CD4-positive, alpha-beta T cell (primary cell): ENCODE data around the gene DUSP22. TPM values are rescaled to one million over a fixed set of nuclear protein-coding genes. Genes with fewer than 3 reads are reported as not detected.

ENCODE experiments used
- ATAC-seq: fragments of 200-7000 bp; cut with Tn5 transposase; one replicate; pipeline ENCODE4 v1.10.0; 2022; ENCODE audit warnings: mild to moderate bottlenecking; ENCODE audit not compliant: poor library complexity
- CTCF ChIA-PET: fragments of 350-600 bp; sonication (Branson Sonifier 250); formaldehyde crosslinking; loops from one replicate; lab custom pipeline; 2021; ENCODE audit warnings: antibody characterized with exemption, inconsistent platforms; lab: Charles Lee
- POLR2A ChIA-PET: fragments of 350-600 bp; sonication (Branson Sonifier 250); formaldehyde crosslinking; loops from one replicate; lab custom pipeline; 2021; ENCODE audit warnings: antibody characterized with exemption, inconsistent platforms; lab: Charles Lee
- DNase-seq, 14 experiments: peaks; one replicate each; pipeline ENCODE4 v3.0.0-alpha.2; 2013 to 2020; ENCODE audit warnings: mixed read lengths in 2 of 14
- H3K27ac ChIP-seq, 2 donors: one replicate each; pipeline versions ENCODE4 v1.5.1 to v1.7.0; 2013; ENCODE audit warnings: low read length in 2 of 2, low read depth in 1 of 2, mild to moderate bottlenecking in 1 of 2
- H3K27me3 ChIP-seq, 2 experiments: 1 replicate in 1 of 2; 2 replicates in 1 of 2; pipeline versions ENCODE4 v1.6.1 to v1.7.0; 2013; ENCODE audit warnings: low read length in 2 of 2, control low read depth in 1 of 2, mild to moderate bottlenecking in 1 of 2, moderate library complexity in 1 of 2; ENCODE audit not compliant: insufficient read depth in 2 of 2, control insufficient read depth in 1 of 2
- H3K36me3 ChIP-seq: one replicate; pipeline ENCODE4 v1.6.1; 2013; ENCODE audit warnings: low read length, control low read depth; ENCODE audit not compliant: insufficient read depth
- H3K4me1 ChIP-seq: one replicate; pipeline ENCODE4 v1.6.1; 2013; ENCODE audit warnings: low read length, control low read depth; ENCODE audit not compliant: insufficient read depth
- H3K4me3 ChIP-seq: one replicate; pipeline ENCODE4 v1.5.1; 2013; ENCODE audit warnings: mild to moderate bottlenecking, low read length, moderate library complexity
- H3K9me3 ChIP-seq, 2 experiments: 1 replicate in 1 of 2; 2 replicates in 1 of 2; pipeline versions ENCODE4 v1.6.1 to v1.7.0; 2013; ENCODE audit warnings: low read length in 2 of 2, mild to moderate bottlenecking in 2 of 2, control low read depth in 1 of 2, moderate library complexity in 1 of 2; ENCODE audit not compliant: control insufficient read depth in 1 of 2, insufficient read depth in 1 of 2
- H3K27ac Mint-ChIP-seq: one replicate; pipeline ENCODE4 v1.8.0; 2020; ENCODE audit warnings: mixed read lengths
- H3K27me3 Mint-ChIP-seq: one replicate; pipeline ENCODE4 v1.8.0; 2021; ENCODE audit warnings: mixed read lengths
- H3K36me3 Mint-ChIP-seq: one replicate; pipeline ENCODE4 v1.8.0; 2021; ENCODE audit warnings: low read depth, mixed read lengths
- H3K4me1 Mint-ChIP-seq: one replicate; pipeline ENCODE4 v1.8.0; 2021; ENCODE audit warnings: low read depth, mixed read lengths
- H3K4me3 Mint-ChIP-seq: one replicate; pipeline ENCODE4 v1.8.0; 2020; ENCODE audit warnings: mild to moderate bottlenecking, mixed read lengths
- H3K9me3 Mint-ChIP-seq: one replicate; pipeline ENCODE4 v1.8.0; 2020; ENCODE audit warnings: mixed read lengths
- intact Hi-C, 2 experiments: fragments of 100-400 bp; cut with DNase I in 1 of 2; cut with micrococcal nuclease in 1 of 2; formaldehyde crosslinking; loops; one replicate each; pipeline versions ENCODE4 v1.15.1 to v1.9.0; 2023 to 2025; cut with DNase I, micrococcal nuclease
- total RNA-seq, 174 experiments: library from RNA in 2 of 174; stranded (reverse) in 2 of 174; gene quantifications; one replicate each; pipeline ENCODE4 v1.2.3 and lab custom pipeline; 2021 to 2026
- TF ChIP-seq, protein P1 (sequence below): fragments of 200-600 bp; IDR thresholded peaks from one replicate; pipeline ENCODE4 v1.8.0; 2022; ENCODE audit warnings: antibody characterized with exemption, mild to moderate bottlenecking

Gene DUSP22
- total RNA-seq, 2 experiments from 2014 or later, result 25.4 to 26.3 TPM

- no peak overlapping the region for H3K27ac Mint-ChIP-seq
- no peaks in the 10 kb centered on the region for H3K27me3 Mint-ChIP-seq
- Histone ChIP-seq H3K9me3 (peaks cover 0 to 33% of the 10 kb centered on the region in 2 experiments), H3K27ac (no peak overlapping the region), H3K27me3 (no peaks in the 10 kb centered on the region), H3K4me1 (peaks cover 4% of the 10 kb centered on the region), H3K36me3 (no peaks in the 10 kb centered on the region), H3K4me3 (no peak overlapping the region)
- peaks cover 23% of the 10 kb centered on the region for H3K36me3 Mint-ChIP-seq
- intact Hi-C loops, result no loop called here
- TF ChIP-seq, protein P1, sequence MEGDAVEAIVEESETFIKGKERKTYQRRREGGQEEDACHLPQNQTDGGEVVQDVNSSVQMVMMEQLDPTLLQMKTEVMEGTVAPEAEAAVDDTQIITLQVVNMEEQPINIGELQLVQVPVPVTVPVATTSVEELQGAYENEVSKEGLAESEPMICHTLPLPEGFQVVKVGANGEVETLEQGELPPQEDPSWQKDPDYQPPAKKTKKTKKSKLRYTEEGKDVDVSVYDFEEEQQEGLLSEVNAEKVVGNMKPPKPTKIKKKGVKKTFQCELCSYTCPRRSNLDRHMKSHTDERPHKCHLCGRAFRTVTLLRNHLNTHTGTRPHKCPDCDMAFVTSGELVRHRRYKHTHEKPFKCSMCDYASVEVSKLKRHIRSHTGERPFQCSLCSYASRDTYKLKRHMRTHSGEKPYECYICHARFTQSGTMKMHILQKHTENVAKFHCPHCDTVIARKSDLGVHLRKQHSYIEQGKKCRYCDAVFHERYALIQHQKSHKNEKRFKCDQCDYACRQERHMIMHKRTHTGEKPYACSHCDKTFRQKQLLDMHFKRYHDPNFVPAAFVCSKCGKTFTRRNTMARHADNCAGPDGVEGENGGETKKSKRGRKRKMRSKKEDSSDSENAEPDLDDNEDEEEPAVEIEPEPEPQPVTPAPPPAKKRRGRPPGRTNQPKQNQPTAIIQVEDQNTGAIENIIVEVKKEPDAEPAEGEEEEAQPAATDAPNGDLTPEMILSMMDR, result no peak
- H3K9me3 Mint-ChIP-seq, result no peaks in the 10 kb centered on the region
- ChIA-PET CTCF (no interaction called here), POLR2A (no interaction called here)
- peaks cover 28% of the 10 kb centered on the region for H3K4me1 Mint-ChIP-seq
- no peak for DNase-seq
- H3K4me3 Mint-ChIP-seq, result no peak overlapping the region
- no peak for ATAC-seq
Observed at GRCh38 chr6:342832-343179, 50.5 kb downstream of the DUSP22 start.

DNA sequence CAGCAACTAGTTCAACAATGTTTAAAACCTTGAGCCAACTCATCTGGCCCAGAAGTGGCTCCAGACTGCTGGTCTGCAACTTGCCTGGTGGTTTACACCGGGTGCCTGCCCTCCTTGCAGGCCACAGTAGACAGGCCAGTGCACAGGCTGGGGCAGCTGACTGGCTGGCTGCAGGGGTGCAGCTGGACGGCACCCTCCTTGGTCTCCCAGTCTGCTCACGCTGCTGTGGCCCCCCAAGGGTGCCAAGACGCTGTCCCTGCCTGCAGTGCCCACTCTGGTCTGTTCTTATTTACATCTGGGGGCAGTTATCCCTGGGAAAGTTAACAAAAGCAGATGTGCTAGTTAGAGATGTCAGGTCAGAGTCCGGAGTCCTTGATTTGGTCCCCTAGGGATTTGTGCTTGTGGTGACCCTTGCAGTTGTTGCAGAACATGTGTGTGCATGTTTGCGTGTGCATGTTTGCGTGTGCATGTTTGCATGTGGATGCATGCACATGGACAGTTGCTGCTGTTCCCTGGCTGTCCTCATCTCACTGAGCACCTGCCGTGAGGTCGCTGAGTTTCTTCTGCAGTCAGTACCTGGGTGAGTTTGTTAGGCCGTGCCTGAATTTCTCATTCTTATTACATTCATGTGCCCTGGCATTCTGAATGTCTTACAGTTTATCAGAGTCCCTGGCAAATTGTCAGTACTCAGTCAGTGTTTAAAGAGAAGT is 51.1 kb downstream of the DUSP22 start:
- intact Hi-C loops, result no loop called here
- peaks cover 3% of the 10 kb centered on the region for H3K36me3 ChIP-seq
- no peak overlapping the region for H3K4me3 ChIP-seq
- Mint-ChIP-seq H3K4me1 (peaks cover 23% of the 10 kb centered on the region), H3K9me3 (no peaks in the 10 kb centered on the region), H3K27ac (no peak overlapping the region), H3K27me3 (no peaks in the 10 kb centered on the region), H3K36me3 (peaks cover 29% of the 10 kb centered on the region), H3K4me3 (no peak overlapping the region)
- H3K27me3 ChIP-seq, result no peaks in the 10 kb centered on the region
- no peak overlapping the region for H3K27ac ChIP-seq
- ChIA-PET CTCF (no interaction called here), POLR2A (no interaction called here)
- peaks cover 4% of the 10 kb centered on the region for H3K4me1 ChIP-seq
- DNase-seq (no peak), ATAC-seq (no peak)
- peaks cover 0 to 39% of the 10 kb centered on the region in 2 experiments for H3K9me3 ChIP-seq
- TF ChIP-seq, protein P1, result no peak

GRCh38 chr6:343960-344815 is 51.9 kb downstream of the DUSP22 start:
- CTCF ChIA-PET, result interaction anchor here (1.7 kb wide), 1 partner anchor 17 kb away, joined by 5 read pairs; no protein-coding TSS in a partner anchor
- Histone ChIP-seq H3K27ac (no peak overlapping the region), H3K36me3 (peaks cover 10% of the 10 kb centered on the region), H3K4me1 (peaks cover 4% of the 10 kb centered on the region), H3K4me3 (no peak overlapping the region), H3K27me3 (no peaks in the 10 kb centered on the region), H3K9me3 (peaks cover 0 to 47% of the 10 kb centered on the region in 2 experiments)
- Mint-ChIP-seq H3K27ac (no peak overlapping the region), H3K9me3 (no peaks in the 10 kb centered on the region), H3K27me3 (no peaks in the 10 kb centered on the region), H3K4me1 (peaks cover 16% of the 10 kb centered on the region), H3K4me3 (no peak overlapping the region), H3K36me3 (peaks cover 36% of the 10 kb centered on the region)
- TF ChIP-seq, protein P1, result no peak
- no peak for ATAC-seq
- POLR2A ChIA-PET, result no interaction called here
- intact Hi-C loops, result no loop called here
- DNase-seq, result no peak
